GM23338 (cell line): ENCODE results near the gene VNN1. TPM values are rescaled to one million over a fixed set of nuclear protein-coding genes. Genes with fewer than 3 reads are reported as not detected.
A peak's percentile ranks its signal among the peaks of the same experiment; 100 is the strongest.

Experiments used
- ATAC-seq: fragments of 200-7000 bp; cut with Tn5 transposase; 3 replicates; pipeline ENCODE4 v1.9.1; 2020
- DNase-seq: peaks from one replicate; pipeline ENCODE4 v3.0.0-alpha.2; 2015; ENCODE audit warnings: low spot score
- H2AFZ ChIP-seq: fragments of 200-600 bp; sonication (generic); 2 replicates; pipeline ENCODE4 v1.8.0; 2016; ENCODE audit warnings: antibody characterized with exemption, mild to moderate bottlenecking, moderate library complexity
- H3F3A ChIP-seq: fragments of 200-600 bp; sonication (generic); replicated peaks from 2 replicates; pipeline ENCODE4 v1.8.0; 2017; ENCODE audit warnings: antibody characterized with exemption, mixed run types, low read depth
- H3K27ac ChIP-seq: fragments of 200-600 bp; sonication (generic); 2 replicates; pipeline ENCODE4 v1.6.1; 2016; ENCODE audit warnings: low read depth
- H3K27me3 ChIP-seq: fragments of 200-600 bp; sonication (generic); 2 replicates; pipeline ENCODE4 v1.8.0; 2016; ENCODE audit warnings: mild to moderate bottlenecking, mixed run types, moderate library complexity; ENCODE audit not compliant: insufficient read depth
- H3K36me3 ChIP-seq: fragments of 200-600 bp; sonication (generic); 2 replicates; pipeline ENCODE4 v1.8.0; 2016; ENCODE audit warnings: mild to moderate bottlenecking; ENCODE audit not compliant: insufficient read depth
- H3K4me1 ChIP-seq: fragments of 200-600 bp; sonication (generic); 2 replicates; pipeline ENCODE4 v1.8.0; 2016; ENCODE audit warnings: mild to moderate bottlenecking, moderate library complexity; ENCODE audit not compliant: insufficient read depth
- H3K4me2 ChIP-seq: fragments of 200-600 bp; sonication (generic); 2 replicates; pipeline ENCODE4 v1.7.1; 2017; ENCODE audit warnings: mixed run types
- H3K4me3 ChIP-seq: fragments of 200-600 bp; sonication (generic); 2 replicates; pipeline ENCODE4 v1.6.1; 2016; ENCODE audit warnings: mixed run types
- H3K79me2 ChIP-seq: fragments of 200-600 bp; sonication (generic); replicated peaks from 2 replicates; pipeline ENCODE4 v1.8.0; 2017; ENCODE audit warnings: mild to moderate bottlenecking; ENCODE audit not compliant: insufficient read depth
- H3K9me2 ChIP-seq: fragments of 200-600 bp; sonication (generic); 2 replicates; pipeline ENCODE4 v1.8.0; 2017; ENCODE audit not compliant: insufficient read depth
- H4K20me1 ChIP-seq: fragments of 200-600 bp; sonication (generic); replicated peaks from 2 replicates; pipeline ENCODE4 v1.8.0; 2017; ENCODE audit warnings: mild to moderate bottlenecking; ENCODE audit not compliant: insufficient read depth
- H3K27ac Mint-ChIP-seq: 2 replicates; pipeline ENCODE4 v1.8.0; 2020; ENCODE audit warnings: inconsistent platforms, mild to moderate bottlenecking, moderate library complexity, mixed read lengths
- H3K27me3 Mint-ChIP-seq: 3 replicates; pipeline ENCODE4 v1.8.0; 2022; ENCODE audit warnings: low read depth, mild to moderate bottlenecking, moderate library complexity, mixed read lengths, inconsistent platforms; ENCODE audit not compliant: insufficient read depth, poor library complexity
- H3K36me3 Mint-ChIP-seq: 3 replicates; pipeline ENCODE4 v1.8.0; 2021; ENCODE audit warnings: low read depth, mild to moderate bottlenecking, inconsistent platforms, moderate library complexity, mixed read lengths
- H3K4me1 Mint-ChIP-seq: 3 replicates; pipeline ENCODE4 v1.8.0; 2020; ENCODE audit warnings: mild to moderate bottlenecking, inconsistent platforms, mixed read lengths
- H3K4me3 Mint-ChIP-seq: 3 replicates; pipeline ENCODE4 v1.8.0; 2021; ENCODE audit warnings: moderate library complexity, mild to moderate bottlenecking, inconsistent platforms, mixed read lengths
- H3K9me3 Mint-ChIP-seq: 3 replicates; pipeline ENCODE4 v1.8.0; 2020; ENCODE audit warnings: moderate library complexity, mild to moderate bottlenecking, inconsistent platforms, mixed read lengths
- CREB1 ChIP-seq: fragments of 250-450 bp; sonication (Bioruptor Pico); IDR thresholded peaks from 2 replicates; pipeline ENCODE4 v1.5.0; 2020; ENCODE audit warnings: low read depth, mild to moderate bottlenecking, moderate library complexity
- EZH2 ChIP-seq: fragments of 200-600 bp; sonication (generic); IDR thresholded peaks from one replicate; pipeline ENCODE4 v1.8.0; 2017; ENCODE audit warnings: antibody characterized with exemption, mild to moderate bottlenecking, low read depth; ENCODE audit not compliant: unreplicated experiment
- EZH2phosphoT487 ChIP-seq: fragments of 200-600 bp; sonication (generic); IDR thresholded peaks from one replicate; pipeline ENCODE4 v1.8.1; 2018; ENCODE audit warnings: antibody characterized with exemption; ENCODE audit not compliant: unreplicated experiment
- JUNB ChIP-seq: IDR thresholded peaks from one replicate; pipeline ENCODE4 v1.6.1; 2016; ENCODE audit warnings: antibody characterized with exemption; ENCODE audit not compliant: unreplicated experiment
- NANOG ChIP-seq: IDR thresholded peaks from 2 replicates; pipeline ENCODE4 v1.6.1; 2016; ENCODE audit warnings: antibody characterized with exemption, borderline replicate concordance
- POLR2AphosphoS5 ChIP-seq: IDR thresholded peaks from 2 replicates; pipeline ENCODE4 v1.6.1; 2016; ENCODE audit warnings: antibody characterized with exemption, low read depth
- STAT1 ChIP-seq: IDR thresholded peaks from one replicate; pipeline ENCODE4 v1.6.1; 2016; ENCODE audit warnings: antibody characterized with exemption; ENCODE audit not compliant: unreplicated experiment
- ZNF114 ChIP-seq: fragments of 250-450 bp; sonication (Bioruptor Pico); IDR thresholded peaks from 2 replicates; pipeline ENCODE4 v1.5.0; 2020; ENCODE audit warnings: mild to moderate bottlenecking, moderate library complexity
- ZNF331 ChIP-seq: fragments of 250-450 bp; sonication (Bioruptor Pico); IDR thresholded peaks from 2 replicates; pipeline ENCODE4 v1.5.0; 2020; ENCODE audit warnings: low read depth, mild to moderate bottlenecking, moderate library complexity
- polyA plus RNA-seq: library from polyadenylated mRNA; unstranded; fragments of >200 nt; fragmentation: Nextera tagmentation; extraction: Ambion mirVana; gene quantifications from 2 replicates; pipeline ENCODE4 v1.2.1, GENCODE V29; 2016
- total RNA-seq: library from RNA; depleted of rRNA; stranded (reverse); fragments of >200 nt; shearing (Covaris generic); gene quantifications from 2 replicates; pipeline ENCODE4 v1.2.3, GENCODE V29; 2014
- TF ChIP-seq, protein P1 (sequence below): fragments of 250-450 bp; sonication (Bioruptor Pico); IDR thresholded peaks from 2 replicates; pipeline ENCODE4 v1.5.0; 2020; ENCODE audit warnings: mild to moderate bottlenecking, moderate library complexity
- TF ChIP-seq, protein P2 (sequence below): IDR thresholded peaks from 2 replicates; pipeline ENCODE4 v1.6.1; 2016; ENCODE audit warnings: antibody characterized with exemption
- TF ChIP-seq, protein P3 (sequence below): IDR thresholded peaks from one replicate; pipeline ENCODE4 v1.6.1; 2018; ENCODE audit warnings: antibody characterized with exemption; ENCODE audit not compliant: unreplicated experiment
- TF ChIP-seq, protein P4 (sequence below), 2 experiments: fragments of 200-600 bp in 1 of 2; sonication (generic) in 1 of 2; conservative IDR thresholded peaks; 2 replicates each; pipeline versions ENCODE4 v1.5.1 to v1.6.1; 2016 to 2017; ENCODE audit warnings: antibody characterized with exemption in 2 of 2, low read depth in 2 of 2, mild to moderate bottlenecking in 2 of 2, moderate library complexity in 1 of 2

The VNN1 gene
- total and polyA plus RNA-seq, 2 experiments from 2014 or later, result not detected

DNA sequence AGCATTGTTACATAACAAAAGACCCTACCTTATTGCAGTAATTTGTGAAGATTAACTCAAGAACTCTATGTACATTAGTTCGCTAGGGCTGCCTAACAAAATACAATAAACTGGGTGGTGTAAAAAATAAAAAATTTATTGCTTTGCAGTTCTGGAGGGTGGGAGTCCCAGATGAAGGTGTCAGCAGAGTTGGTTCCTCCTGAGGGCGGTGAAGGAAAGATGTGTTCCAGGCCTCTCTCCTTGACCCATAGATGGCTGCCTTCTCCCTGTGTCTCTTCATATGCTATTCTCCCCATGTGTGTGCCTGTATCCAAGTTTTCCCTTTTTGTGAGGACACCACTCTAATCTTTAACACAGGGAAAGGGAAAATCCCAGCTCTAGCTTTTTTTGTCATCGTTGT, 305 bp upstream of the VNN1 start:
- TF ChIP-seq STAT1 (no peak), EZH2 (no peak), ZNF114 (CRISPR knock-in tag) (no peak), NANOG (no peak), CREB1 (CRISPR knock-in tag) (no peak), JUNB (no peak), ZNF331 (no peak), EZH2phosphoT487 (no peak), POLR2AphosphoS5 (no peak)
- TF ChIP-seq, protein P1, sequence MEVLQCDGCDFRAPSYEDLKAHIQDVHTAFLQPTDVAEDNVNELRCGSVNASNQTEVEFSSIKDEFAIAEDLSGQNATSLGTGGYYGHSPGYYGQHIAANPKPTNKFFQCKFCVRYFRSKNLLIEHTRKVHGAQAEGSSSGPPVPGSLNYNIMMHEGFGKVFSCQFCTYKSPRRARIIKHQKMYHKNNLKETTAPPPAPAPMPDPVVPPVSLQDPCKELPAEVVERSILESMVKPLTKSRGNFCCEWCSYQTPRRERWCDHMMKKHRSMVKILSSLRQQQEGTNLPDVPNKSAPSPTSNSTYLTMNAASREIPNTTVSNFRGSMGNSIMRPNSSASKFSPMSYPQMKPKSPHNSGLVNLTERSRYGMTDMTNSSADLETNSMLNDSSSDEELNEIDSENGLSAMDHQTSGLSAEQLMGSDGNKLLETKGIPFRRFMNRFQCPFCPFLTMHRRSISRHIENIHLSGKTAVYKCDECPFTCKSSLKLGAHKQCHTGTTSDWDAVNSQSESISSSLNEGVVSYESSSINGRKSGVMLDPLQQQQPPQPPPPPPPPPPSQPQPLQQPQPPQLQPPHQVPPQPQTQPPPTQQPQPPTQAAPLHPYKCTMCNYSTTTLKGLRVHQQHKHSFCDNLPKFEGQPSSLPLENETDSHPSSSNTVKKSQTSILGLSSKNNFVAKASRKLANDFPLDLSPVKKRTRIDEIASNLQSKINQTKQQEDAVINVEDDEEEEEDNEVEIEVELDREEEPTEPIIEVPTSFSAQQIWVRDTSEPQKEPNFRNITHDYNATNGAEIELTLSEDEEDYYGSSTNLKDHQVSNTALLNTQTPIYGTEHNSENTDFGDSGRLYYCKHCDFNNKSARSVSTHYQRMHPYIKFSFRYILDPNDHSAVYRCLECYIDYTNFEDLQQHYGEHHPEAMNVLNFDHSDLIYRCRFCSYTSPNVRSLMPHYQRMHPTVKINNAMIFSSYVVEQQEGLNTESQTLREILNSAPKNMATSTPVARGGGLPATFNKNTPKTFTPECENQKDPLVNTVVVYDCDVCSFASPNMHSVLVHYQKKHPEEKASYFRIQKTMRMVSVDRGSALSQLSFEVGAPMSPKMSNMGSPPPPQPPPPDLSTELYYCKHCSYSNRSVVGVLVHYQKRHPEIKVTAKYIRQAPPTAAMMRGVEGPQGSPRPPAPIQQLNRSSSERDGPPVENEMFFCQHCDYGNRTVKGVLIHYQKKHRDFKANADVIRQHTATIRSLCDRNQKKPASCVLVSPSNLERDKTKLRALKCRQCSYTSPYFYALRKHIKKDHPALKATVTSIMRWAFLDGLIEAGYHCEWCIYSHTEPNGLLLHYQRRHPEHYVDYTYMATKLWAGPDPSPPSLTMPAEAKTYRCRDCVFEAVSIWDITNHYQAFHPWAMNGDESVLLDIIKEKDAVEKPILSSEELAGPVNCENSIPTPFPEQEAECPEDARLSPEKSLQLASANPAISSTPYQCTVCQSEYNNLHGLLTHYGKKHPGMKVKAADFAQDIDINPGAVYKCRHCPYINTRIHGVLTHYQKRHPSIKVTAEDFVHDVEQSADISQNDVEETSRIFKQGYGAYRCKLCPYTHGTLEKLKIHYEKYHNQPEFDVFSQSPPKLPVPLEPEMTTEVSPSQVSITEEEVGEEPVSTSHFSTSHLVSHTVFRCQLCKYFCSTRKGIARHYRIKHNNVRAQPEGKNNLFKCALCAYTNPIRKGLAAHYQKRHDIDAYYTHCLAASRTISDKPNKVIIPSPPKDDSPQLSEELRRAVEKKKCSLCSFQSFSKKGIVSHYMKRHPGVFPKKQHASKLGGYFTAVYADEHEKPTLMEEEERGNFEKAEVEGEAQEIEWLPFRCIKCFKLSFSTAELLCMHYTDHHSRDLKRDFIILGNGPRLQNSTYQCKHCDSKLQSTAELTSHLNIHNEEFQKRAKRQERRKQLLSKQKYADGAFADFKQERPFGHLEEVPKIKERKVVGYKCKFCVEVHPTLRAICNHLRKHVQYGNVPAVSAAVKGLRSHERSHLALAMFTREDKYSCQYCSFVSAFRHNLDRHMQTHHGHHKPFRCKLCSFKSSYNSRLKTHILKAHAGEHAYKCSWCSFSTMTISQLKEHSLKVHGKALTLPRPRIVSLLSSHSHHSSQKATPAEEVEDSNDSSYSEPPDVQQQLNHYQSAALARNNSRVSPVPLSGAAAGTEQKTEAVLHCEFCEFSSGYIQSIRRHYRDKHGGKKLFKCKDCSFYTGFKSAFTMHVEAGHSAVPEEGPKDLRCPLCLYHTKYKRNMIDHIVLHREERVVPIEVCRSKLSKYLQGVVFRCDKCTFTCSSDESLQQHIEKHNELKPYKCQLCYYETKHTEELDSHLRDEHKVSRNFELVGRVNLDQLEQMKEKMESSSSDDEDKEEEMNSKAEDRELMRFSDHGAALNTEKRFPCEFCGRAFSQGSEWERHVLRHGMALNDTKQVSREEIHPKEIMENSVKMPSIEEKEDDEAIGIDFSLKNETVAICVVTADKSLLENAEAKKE, result no peak
- TF ChIP-seq, protein P2, sequence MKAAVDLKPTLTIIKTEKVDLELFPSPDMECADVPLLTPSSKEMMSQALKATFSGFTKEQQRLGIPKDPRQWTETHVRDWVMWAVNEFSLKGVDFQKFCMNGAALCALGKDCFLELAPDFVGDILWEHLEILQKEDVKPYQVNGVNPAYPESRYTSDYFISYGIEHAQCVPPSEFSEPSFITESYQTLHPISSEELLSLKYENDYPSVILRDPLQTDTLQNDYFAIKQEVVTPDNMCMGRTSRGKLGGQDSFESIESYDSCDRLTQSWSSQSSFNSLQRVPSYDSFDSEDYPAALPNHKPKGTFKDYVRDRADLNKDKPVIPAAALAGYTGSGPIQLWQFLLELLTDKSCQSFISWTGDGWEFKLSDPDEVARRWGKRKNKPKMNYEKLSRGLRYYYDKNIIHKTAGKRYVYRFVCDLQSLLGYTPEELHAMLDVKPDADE, result no peak
- TF ChIP-seq, protein P3, sequence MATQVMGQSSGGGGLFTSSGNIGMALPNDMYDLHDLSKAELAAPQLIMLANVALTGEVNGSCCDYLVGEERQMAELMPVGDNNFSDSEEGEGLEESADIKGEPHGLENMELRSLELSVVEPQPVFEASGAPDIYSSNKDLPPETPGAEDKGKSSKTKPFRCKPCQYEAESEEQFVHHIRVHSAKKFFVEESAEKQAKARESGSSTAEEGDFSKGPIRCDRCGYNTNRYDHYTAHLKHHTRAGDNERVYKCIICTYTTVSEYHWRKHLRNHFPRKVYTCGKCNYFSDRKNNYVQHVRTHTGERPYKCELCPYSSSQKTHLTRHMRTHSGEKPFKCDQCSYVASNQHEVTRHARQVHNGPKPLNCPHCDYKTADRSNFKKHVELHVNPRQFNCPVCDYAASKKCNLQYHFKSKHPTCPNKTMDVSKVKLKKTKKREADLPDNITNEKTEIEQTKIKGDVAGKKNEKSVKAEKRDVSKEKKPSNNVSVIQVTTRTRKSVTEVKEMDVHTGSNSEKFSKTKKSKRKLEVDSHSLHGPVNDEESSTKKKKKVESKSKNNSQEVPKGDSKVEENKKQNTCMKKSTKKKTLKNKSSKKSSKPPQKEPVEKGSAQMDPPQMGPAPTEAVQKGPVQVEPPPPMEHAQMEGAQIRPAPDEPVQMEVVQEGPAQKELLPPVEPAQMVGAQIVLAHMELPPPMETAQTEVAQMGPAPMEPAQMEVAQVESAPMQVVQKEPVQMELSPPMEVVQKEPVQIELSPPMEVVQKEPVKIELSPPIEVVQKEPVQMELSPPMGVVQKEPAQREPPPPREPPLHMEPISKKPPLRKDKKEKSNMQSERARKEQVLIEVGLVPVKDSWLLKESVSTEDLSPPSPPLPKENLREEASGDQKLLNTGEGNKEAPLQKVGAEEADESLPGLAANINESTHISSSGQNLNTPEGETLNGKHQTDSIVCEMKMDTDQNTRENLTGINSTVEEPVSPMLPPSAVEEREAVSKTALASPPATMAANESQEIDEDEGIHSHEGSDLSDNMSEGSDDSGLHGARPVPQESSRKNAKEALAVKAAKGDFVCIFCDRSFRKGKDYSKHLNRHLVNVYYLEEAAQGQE, result no peak
- TF ChIP-seq, protein P4, sequence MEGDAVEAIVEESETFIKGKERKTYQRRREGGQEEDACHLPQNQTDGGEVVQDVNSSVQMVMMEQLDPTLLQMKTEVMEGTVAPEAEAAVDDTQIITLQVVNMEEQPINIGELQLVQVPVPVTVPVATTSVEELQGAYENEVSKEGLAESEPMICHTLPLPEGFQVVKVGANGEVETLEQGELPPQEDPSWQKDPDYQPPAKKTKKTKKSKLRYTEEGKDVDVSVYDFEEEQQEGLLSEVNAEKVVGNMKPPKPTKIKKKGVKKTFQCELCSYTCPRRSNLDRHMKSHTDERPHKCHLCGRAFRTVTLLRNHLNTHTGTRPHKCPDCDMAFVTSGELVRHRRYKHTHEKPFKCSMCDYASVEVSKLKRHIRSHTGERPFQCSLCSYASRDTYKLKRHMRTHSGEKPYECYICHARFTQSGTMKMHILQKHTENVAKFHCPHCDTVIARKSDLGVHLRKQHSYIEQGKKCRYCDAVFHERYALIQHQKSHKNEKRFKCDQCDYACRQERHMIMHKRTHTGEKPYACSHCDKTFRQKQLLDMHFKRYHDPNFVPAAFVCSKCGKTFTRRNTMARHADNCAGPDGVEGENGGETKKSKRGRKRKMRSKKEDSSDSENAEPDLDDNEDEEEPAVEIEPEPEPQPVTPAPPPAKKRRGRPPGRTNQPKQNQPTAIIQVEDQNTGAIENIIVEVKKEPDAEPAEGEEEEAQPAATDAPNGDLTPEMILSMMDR (conservative IDR thresholded peaks at IDR 0.05; ENCODE audit: low read depth in 2 of 2), result no peak
- H3K4me1 ChIP-seq, result no peaks in the 10 kb centered on the region
- H3K27ac Mint-ChIP-seq, result peak overlapping the region; percentile 66; the same call in 1 of the 2 replicates
- no peaks in the 10 kb centered on the region for H3K36me3 Mint-ChIP-seq
- DNase-seq (no peak), ATAC-seq (no peak)
- no peaks in the 10 kb centered on the region for H3K36me3 ChIP-seq
- H3K9me2 ChIP-seq, result no peaks in the 10 kb centered on the region
- no peaks in the 10 kb centered on the region for H3K27me3 Mint-ChIP-seq
- H3K4me2 ChIP-seq, result no peak overlapping the region
- no peaks in the 10 kb centered on the region for H3F3A ChIP-seq
- H3K27me3 ChIP-seq, result no peaks in the 10 kb centered on the region
- no peak overlapping the region for H2AFZ ChIP-seq
- H4K20me1 ChIP-seq, result no peaks in the 10 kb centered on the region
- no peak overlapping the region for H3K4me3 ChIP-seq
- no peak overlapping the region for H3K4me3 Mint-ChIP-seq
- no peaks in the 10 kb centered on the region for H3K9me3 Mint-ChIP-seq
- H3K4me1 Mint-ChIP-seq, result no peaks in the 10 kb centered on the region
- H3K79me2 ChIP-seq, result no peaks in the 10 kb centered on the region
- no peak overlapping the region for H3K27ac ChIP-seq
